Parathyroid adenoma (tissue), 2 donors: Measurements from ENCODE around the gene SEMA6A.
A peak's percentile ranks its signal among the peaks of the same experiment; 100 is the strongest.

Experiments used
- H2AFZ ChIP-seq: fragments of 300-600 bp; sonication (generic); one replicate; pipeline ENCODE4 v1.7.0; 2017; ENCODE audit warnings: antibody characterized with exemption, mild to moderate bottlenecking
- H3K27ac ChIP-seq: fragments of 300-600 bp; sonication (generic); one replicate; pipeline ENCODE4 v1.7.0; 2017
- H3K27me3 ChIP-seq: fragments of 300-600 bp; sonication (generic); one replicate; pipeline ENCODE4 v1.7.0; 2017; ENCODE audit warnings: low read length; ENCODE audit not compliant: control insufficient read depth, insufficient read depth
- H3K36me3 ChIP-seq: fragments of 300-600 bp; sonication (generic); one replicate; pipeline ENCODE4 v1.7.0; 2017; ENCODE audit warnings: low read length; ENCODE audit not compliant: control insufficient read depth, insufficient read depth
- H3K4me1 ChIP-seq: fragments of 300-600 bp; sonication (generic); one replicate; pipeline ENCODE4 v1.7.0; 2017; ENCODE audit warnings: control low read depth
- H3K4me2 ChIP-seq: fragments of 300-600 bp; sonication (generic); one replicate; pipeline ENCODE4 v1.7.0; 2017; ENCODE audit warnings: low read length
- H3K4me3 ChIP-seq: fragments of 300-600 bp; sonication (generic); one replicate; pipeline ENCODE4 v1.7.0; 2017; ENCODE audit warnings: low read depth, low read length
- H3K79me2 ChIP-seq: fragments of 300-600 bp; sonication (generic); one replicate; pipeline ENCODE4 v1.7.0; 2017; ENCODE audit warnings: control low read depth
- H3K9ac ChIP-seq: fragments of 300-600 bp; sonication (generic); one replicate; pipeline ENCODE4 v1.7.0; 2017; ENCODE audit warnings: mild to moderate bottlenecking
- H3K9me3 ChIP-seq: fragments of 300-600 bp; sonication (generic); one replicate; pipeline ENCODE4 v1.7.0; 2017; ENCODE audit warnings: low read length; ENCODE audit not compliant: control insufficient read depth
- CTCF ChIP-seq: fragments of 300-600 bp; sonication (generic); IDR thresholded peaks from one replicate; pipeline ENCODE4 v1.7.0; 2017; ENCODE audit warnings: antibody characterized with exemption, mild to moderate bottlenecking
- donor health status: primary hyperparathyroidism.

SEMA6A gene

GRCh38 chr5:116504593-116505166 lies 69.9 kb downstream of the SEMA6A start:
- Histone ChIP-seq H3K27ac (no peak overlapping the region), H3K4me1 (peaks cover 14% of the 10 kb centered on the region)

GRCh38 chr5:116502616-116503015 lies 72.0 kb downstream of the SEMA6A start:
- H3K4me2 ChIP-seq = peak overlapping the region; percentile 13
- H3K27ac ChIP-seq = peak overlapping the region; percentile 30
- peak overlapping the region; percentile 40 for H2AFZ ChIP-seq
- no peaks in the 10 kb centered on the region for H3K9me3 ChIP-seq
- no peaks in the 10 kb centered on the region for H3K36me3 ChIP-seq
- peaks cover 14% of the 10 kb centered on the region for H3K4me1 ChIP-seq
- no peaks in the 10 kb centered on the region for H3K79me2 ChIP-seq
- H3K9ac ChIP-seq = no peak overlapping the region
- TF ChIP-seq CTCF = no peak
- no peak overlapping the region for H3K4me3 ChIP-seq
- H3K27me3 ChIP-seq = no peaks in the 10 kb centered on the region

More at GRCh38 chr5:116504593-116505166, 69.9 kb downstream of the SEMA6A start:
- TF ChIP-seq CTCF = no peak
- H3K9ac ChIP-seq = no peak overlapping the region
- H2AFZ ChIP-seq = no peak overlapping the region
- no peaks in the 10 kb centered on the region for H3K27me3 ChIP-seq
- H3K9me3 ChIP-seq = no peaks in the 10 kb centered on the region
- H3K4me2 ChIP-seq = no peak overlapping the region
- no peak overlapping the region for H3K4me3 ChIP-seq
- no peaks in the 10 kb centered on the region for H3K36me3 ChIP-seq
- H3K79me2 ChIP-seq = no peaks in the 10 kb centered on the region

GRCh38 chr5:116502138-116502537 lies 72.5 kb downstream of the SEMA6A start:
- no peak overlapping the region for H3K4me3 ChIP-seq
- no peaks in the 10 kb centered on the region for H3K36me3 ChIP-seq
- TF ChIP-seq CTCF = no peak
- H3K9ac ChIP-seq = no peak overlapping the region
- no peaks in the 10 kb centered on the region for H3K79me2 ChIP-seq
- H3K27me3 ChIP-seq = no peaks in the 10 kb centered on the region
- H3K9me3 ChIP-seq = no peaks in the 10 kb centered on the region
- peaks cover 14% of the 10 kb centered on the region for H3K4me1 ChIP-seq
- H2AFZ ChIP-seq = peak overlapping the region; percentile 40
- H3K27ac ChIP-seq = peak overlapping the region; percentile 5
- H3K4me2 ChIP-seq = peak overlapping the region; percentile 13

- Histone ChIP-seq H3K79me2 (no peaks in the 10 kb centered on the region), H2AFZ (no peak overlapping the region), H3K9ac (no peak overlapping the region), H3K4me3 (no peak overlapping the region), H3K4me1 (peaks cover 17% of the 10 kb centered on the region), H3K36me3 (no peaks in the 10 kb centered on the region), H3K27me3 (no peaks in the 10 kb centered on the region), H3K4me2 (no peak overlapping the region), H3K27ac (no peak overlapping the region), H3K9me3 (no peaks in the 10 kb centered on the region)
- TF ChIP-seq CTCF = no peak
These were observed 76.0 kb downstream of the SEMA6A start for GRCh38 chr5:116498503-116499048.

- no peak overlapping the region for H3K9ac ChIP-seq
- no peak overlapping the region for H3K4me2 ChIP-seq
- peaks cover 10% of the 10 kb centered on the region for H3K4me1 ChIP-seq
- no peak overlapping the region for H2AFZ ChIP-seq
- TF ChIP-seq CTCF = no peak
- no peak overlapping the region for H3K4me3 ChIP-seq
- H3K79me2 ChIP-seq = no peaks in the 10 kb centered on the region
- H3K27ac ChIP-seq = no peak overlapping the region
- no peaks in the 10 kb centered on the region for H3K9me3 ChIP-seq
- H3K36me3 ChIP-seq = no peaks in the 10 kb centered on the region
- H3K27me3 ChIP-seq = no peaks in the 10 kb centered on the region
These were observed 77.0 kb downstream of the SEMA6A start for GRCh38 chr5:116497631-116498030.
